Neural crest cell (in vitro differentiated cells): ENCODE results near the gene CMIP. TPM values are rescaled to one million over a fixed set of nuclear protein-coding genes. Genes with fewer than 3 reads are reported as not detected.
"Not testable (repeated sequence)": the region's sequence is repeated elsewhere in the genome, so short reads cannot be mapped to it uniquely, and the experiment has no call there.

Source experiments
- DNase-seq: peaks from one replicate; pipeline ENCODE4 v3.0.0; 2021; ENCODE audit warnings: low read depth, mixed read lengths, low spot score
- H3K27ac Mint-ChIP-seq: one replicate; pipeline ENCODE4 v1.8.0; 2021; ENCODE audit warnings: mild to moderate bottlenecking, mixed read lengths; ENCODE audit not compliant: unreplicated experiment
- H3K27me3 Mint-ChIP-seq: 2 replicates; pipeline ENCODE4 v1.8.0; 2021; ENCODE audit warnings: low read depth, mild to moderate bottlenecking, mixed read lengths
- H3K36me3 Mint-ChIP-seq: 2 replicates; pipeline ENCODE4 v1.8.0; 2021; ENCODE audit warnings: low read depth, mild to moderate bottlenecking, mixed read lengths
- H3K4me1 Mint-ChIP-seq: 2 replicates; pipeline ENCODE4 v1.8.0; 2021; ENCODE audit warnings: mixed read lengths
- H3K4me3 Mint-ChIP-seq: one replicate; pipeline ENCODE4 v1.8.0; 2021; ENCODE audit warnings: mild to moderate bottlenecking, mixed read lengths
- H3K9me3 Mint-ChIP-seq: 2 replicates; pipeline ENCODE4 v1.8.0; 2021; ENCODE audit warnings: mixed read lengths
- CTCF ChIP-seq: fragments of 200-600 bp; sonication (generic); conservative IDR thresholded peaks from 2 replicates; pipeline ENCODE4 v1.5.0; 2021; ENCODE audit warnings: antibody characterized with exemption, mild to moderate bottlenecking
- total RNA-seq: library from RNA; stranded (reverse); gene quantifications from 2 replicates; pipeline ENCODE4 v1.2.1, GENCODE V29; 2021

CMIP gene
- total RNA-seq, 1 donor from 2014 or later = 41.2 TPM

- no peak overlapping the region for H3K4me3 Mint-ChIP-seq
- peaks cover 9% of the 10 kb centered on the region for H3K27me3 Mint-ChIP-seq
- no peaks in the 10 kb centered on the region for H3K9me3 Mint-ChIP-seq
- no peak for TF ChIP-seq CTCF
- peaks cover 7% of the 10 kb centered on the region for H3K4me1 Mint-ChIP-seq
- no peaks in the 10 kb centered on the region for H3K36me3 Mint-ChIP-seq
- H3K27ac Mint-ChIP-seq = no peak overlapping the region
- DNase-seq = no peak
Observed at GRCh38 chr16:81740169-81740568, 295.6 kb downstream of the CMIP start.

GRCh38 chr16:81741430-81741770 lies 296.8 kb downstream of the CMIP start:
- H3K27ac Mint-ChIP-seq, H3K4me3 Mint-ChIP-seq, H3K36me3 Mint-ChIP-seq, H3K27me3 Mint-ChIP-seq, H3K9me3 Mint-ChIP-seq, DNase-seq: not testable (repeated sequence)
- H3K4me1 Mint-ChIP-seq = peaks cover 16% of the 10 kb centered on the region

- Mint-ChIP-seq H3K4me3 (no peak overlapping the region), H3K36me3 (no peaks in the 10 kb centered on the region), H3K4me1 (peaks cover 9% of the 10 kb centered on the region), H3K9me3 (no peaks in the 10 kb centered on the region), H3K27me3 (peaks cover 17% of the 10 kb centered on the region), H3K27ac (no peak overlapping the region)
- DNase-seq = no peak
- no peak for TF ChIP-seq CTCF
Observed at GRCh38 chr16:81744385-81744784, 299.8 kb downstream of the CMIP start.

- no peak for DNase-seq
- Mint-ChIP-seq H3K9me3 (no peaks in the 10 kb centered on the region), H3K27ac (no peak overlapping the region), H3K4me1 (peaks cover 9% of the 10 kb centered on the region), H3K4me3 (no peak overlapping the region), H3K27me3 (peaks cover 19% of the 10 kb centered on the region), H3K36me3 (no peaks in the 10 kb centered on the region)
- TF ChIP-seq CTCF = no peak
Observed at GRCh38 chr16:81744911-81745310, 300.3 kb downstream of the CMIP start.

GRCh38 chr16:81745704-81746558 lies 301.3 kb downstream of the CMIP start:
- no peaks in the 10 kb centered on the region for H3K9me3 Mint-ChIP-seq
- peak overlapping the region; percentile 65 for H3K4me3 Mint-ChIP-seq
- H3K36me3 Mint-ChIP-seq = no peaks in the 10 kb centered on the region
- peaks cover 20% of the 10 kb centered on the region for H3K27me3 Mint-ChIP-seq
- no peak for TF ChIP-seq CTCF
- peak overlapping the region; percentile 68 for H3K27ac Mint-ChIP-seq
- DNase-seq = peak; percentile 58
- peaks cover 9% of the 10 kb centered on the region for H3K4me1 Mint-ChIP-seq

GRCh38 chr16:81746566-81746965 lies 302.0 kb downstream of the CMIP start:
- H3K27me3 Mint-ChIP-seq = peaks cover 20% of the 10 kb centered on the region
- no peak for DNase-seq
- H3K36me3 Mint-ChIP-seq = no peaks in the 10 kb centered on the region
- peaks cover 9% of the 10 kb centered on the region for H3K4me1 Mint-ChIP-seq
- peak overlapping the region; percentile 65 for H3K4me3 Mint-ChIP-seq
- no peak overlapping the region for H3K27ac Mint-ChIP-seq
- TF ChIP-seq CTCF = no peak
- H3K9me3 Mint-ChIP-seq = no peaks in the 10 kb centered on the region
